ENCODE measurements around the gene LITAFD. TPM values are rescaled to one million over a fixed set of nuclear protein-coding genes. Genes with fewer than 3 reads are reported as not detected.

Gene LITAFD
- total and polyA plus RNA-seq, 9 of the 15 experiments (the other 6 are each of a cell fraction or from before 2014, with no cell fraction given) = not detected

GRCh38 chr16:8919934-8920462 lies 37.8 kb downstream of the LITAFD start:
- Histone ChIP-seq H3K4me3 (no peak overlapping the region), H3K4me2 (ENCODE audit: insufficient read depth, low read length) (no peak overlapping the region), H3K9me3 (replicated peaks; ENCODE audit: control insufficient read depth, insufficient read depth, low read depth, low read length) (no peaks in the 10 kb centered on the region), H3K9ac (ENCODE audit: insufficient read depth in 1 of 2, low read depth in 2 of 2, low read length in 2 of 2) (peak overlapping the region in 1 of 2 experiments; percentile 56; a peak in 1 of 4 replicates), H4K20me1 (replicated peaks; ENCODE audit: control insufficient read depth, insufficient read depth, low read length) (peaks cover 14% of the 10 kb centered on the region), H3K79me2 (ENCODE audit: control insufficient read depth, insufficient read depth, low read length) (peaks cover 17% of the 10 kb centered on the region), H3K9me1 (ENCODE audit: control insufficient read depth, insufficient read depth, low read length) (peaks cover 4% of the 10 kb centered on the region), H3K36me3 (ENCODE audit: control insufficient read depth, insufficient read depth, low read length) (peaks cover 99% of the 10 kb centered on the region), H2AFZ (ENCODE audit: low read depth, low read length) (no peak overlapping the region), H3K27ac (ENCODE audit: extremely low read depth, low read depth, low read length) (no peak overlapping the region), H3K27me3 (ENCODE audit: control insufficient read depth in 2 of 2, insufficient read depth in 2 of 2, low read length in 2 of 2) (no peaks in the 10 kb centered on the region), H3K4me1 (replicated peaks in 1 of 2; ENCODE audit: control insufficient read depth in 2 of 2, insufficient read depth in 2 of 2, low read length in 2 of 2) (peaks cover 0 to 8% of the 10 kb centered on the region in 2 experiments; a peak in 2 of 5 replicates)
- no peak for DNase-seq (ENCODE audit: extremely low read depth in 1 of 4, low spot score in 3 of 4)
- ATAC-seq = no peak
- in situ Hi-C loops (cut with MboI) (no loop called here), intact Hi-C loops (cut with micrococcal nuclease) (no loop called here)
- WGBS (ENCODE audit: insufficient coverage, low coverage, missing lambda C conversion rate) = 92% methylated on average over 11 of the region's 11 CpGs
- POLR2A ChIA-PET = interaction anchor here (0.6 to 1.1 kb wide), 2 partner anchors 44 to 99 kb away, joined by 3 read pairs; partner anchors contain the start of gene USP7
- CTCF ChIA-PET (ENCODE audit: low intra/inter-chr PET ratio) = no interaction called here
- FAIRE-seq = no peak
- TF ChIP-seq CEBPG (CRISPR knock-in tag; IDR thresholded peaks at IDR 0.05) (no peak), CEBPG (tag; conservative IDR thresholded peaks at IDR 0.05 in 1 of 2, IDR thresholded peaks at IDR 0.05 in 1 of 2) (0 out of 4 replicates have a peak, but pooled peaks of 1 of the 2 experiments have one; percentile 18), MNT (conservative IDR thresholded peaks at IDR 0.05) (no peak)
- BruUV-seq (replicated peaks) = no TSS peak
